A673 (cell line): Measurements from ENCODE around the gene RETREG2. TPM values are rescaled to one million over a fixed set of nuclear protein-coding genes. Genes with fewer than 3 reads are reported as not detected.

Experiments used
- BruUV-seq: library from RNA; stranded (reverse); fragments of 400-500 nt; replicated peaks from 2 replicates; lab custom pipeline; 2021; lab: Mats Ljungman, UMichigan
- CTCF ChIA-PET: fragments of 300-600 bp; sonication (Branson Sonifier 250); formaldehyde crosslinking; loops from one replicate; lab custom pipeline; 2022; ENCODE audit warnings: antibody characterized with exemption; lab: Charles Lee
- POLR2A ChIA-PET: fragments of 300-600 bp; sonication (Branson Sonifier 250); formaldehyde crosslinking; loops from one replicate; lab custom pipeline; 2022; ENCODE audit warnings: antibody characterized with exemption; ENCODE audit not compliant: low non-redundant PET; lab: Charles Lee
- DNase-seq: peaks from one replicate; pipeline ENCODE4 v3.0.0-alpha.2; 2015; ENCODE audit warnings: low spot score
- H3K27ac ChIP-seq: fragments of 200-600 bp; sonication (generic); 2 replicates; pipeline ENCODE4 v1.5.1; 2016; ENCODE audit warnings: mixed run types, low read depth, mild to moderate bottlenecking, mixed read lengths, antibody characterized with exemption, low read length; ENCODE audit not compliant: poor library complexity, severe bottlenecking
- H3K27me3 ChIP-seq: fragments of 200-600 bp; sonication (generic); replicated peaks from 2 replicates; pipeline ENCODE4 v1.6.1; 2017; ENCODE audit warnings: mixed run types, low read depth, mild to moderate bottlenecking, mixed read lengths, antibody characterized with exemption, low read length; ENCODE audit not compliant: insufficient read depth, poor library complexity
- H3K36me3 ChIP-seq: fragments of 200-600 bp; sonication (generic); 2 replicates; pipeline ENCODE4 v1.6.1; 2016; ENCODE audit warnings: mixed run types, mild to moderate bottlenecking, mixed read lengths, antibody characterized with exemption, low read length; ENCODE audit not compliant: insufficient read depth, poor library complexity, severe bottlenecking
- H3K4me1 ChIP-seq: fragments of 200-600 bp; sonication (generic); 2 replicates; pipeline ENCODE4 v1.6.1; 2017; ENCODE audit warnings: mixed run types, mild to moderate bottlenecking, mixed read lengths, antibody characterized with exemption, low read length; ENCODE audit not compliant: insufficient read depth, poor library complexity, severe bottlenecking
- H3K4me3 ChIP-seq: fragments of 200-600 bp; sonication (generic); 2 replicates; pipeline ENCODE4 v1.5.1; 2016; ENCODE audit warnings: low read depth, mixed run types, mild to moderate bottlenecking, mixed read lengths, low read length; ENCODE audit not compliant: poor library complexity, severe bottlenecking
- H3K9me3 ChIP-seq: fragments of 200-600 bp; sonication (generic); 2 replicates; pipeline ENCODE4 v1.6.1; 2016; ENCODE audit warnings: mixed run types, low read depth, mild to moderate bottlenecking, mixed read lengths, antibody characterized with exemption, low read length; ENCODE audit not compliant: poor library complexity, severe bottlenecking
- EZH2 ChIP-seq: fragments of 200-600 bp; sonication (generic); IDR thresholded peaks from 2 replicates; pipeline ENCODE4 v1.6.1; 2017; ENCODE audit warnings: borderline replicate concordance, low read depth, mild to moderate bottlenecking, mixed read lengths, antibody characterized with exemption, low read length; ENCODE audit not compliant: poor library complexity, severe bottlenecking
- intact Hi-C: fragments of 100-400 bp; cut with micrococcal nuclease; formaldehyde crosslinking; loops from one replicate; pipeline ENCODE4 v1.10.0; 2022; ENCODE audit not compliant: unreplicated experiment
- total RNA-seq: library from RNA; stranded (reverse); gene quantifications from 2 replicates; pipeline ENCODE4 v1.2.3, GENCODE V29; 2021
- TF ChIP-seq, protein P1 (sequence below): fragments of 300-800, 200-600 bp; sonication (generic); conservative IDR thresholded peaks from 2 replicates; pipeline ENCODE4 v1.5.1; 2017; ENCODE audit warnings: low read depth, mild to moderate bottlenecking, antibody characterized with exemption, low read length, moderate library complexity, mixed read lengths

Gene RETREG2
- total RNA-seq, 1 experiment from 2014 or later, result 59.0 TPM

DNA sequence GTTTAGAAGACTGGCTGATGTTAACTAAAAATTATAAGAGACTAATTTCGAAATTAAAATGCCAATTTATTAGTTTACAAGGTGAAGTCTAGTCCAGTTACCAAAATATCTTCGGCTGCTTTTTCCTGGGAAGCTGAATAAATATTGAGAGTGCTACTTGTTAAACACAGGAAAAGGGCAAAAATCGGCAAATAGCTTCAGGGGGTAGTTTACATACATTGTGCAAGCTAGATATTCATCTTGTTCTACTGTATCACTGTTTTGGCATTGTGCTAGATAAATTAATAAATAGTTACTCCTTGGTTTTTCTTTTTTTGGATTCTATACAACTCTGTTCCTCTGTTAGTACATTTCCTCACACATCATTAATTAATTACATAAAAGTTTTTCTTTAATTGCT lies 46.7 kb upstream of the RETREG2 start:
- POLR2A ChIA-PET, result no interaction called here
- no TSS peak for BruUV-seq

DNA sequence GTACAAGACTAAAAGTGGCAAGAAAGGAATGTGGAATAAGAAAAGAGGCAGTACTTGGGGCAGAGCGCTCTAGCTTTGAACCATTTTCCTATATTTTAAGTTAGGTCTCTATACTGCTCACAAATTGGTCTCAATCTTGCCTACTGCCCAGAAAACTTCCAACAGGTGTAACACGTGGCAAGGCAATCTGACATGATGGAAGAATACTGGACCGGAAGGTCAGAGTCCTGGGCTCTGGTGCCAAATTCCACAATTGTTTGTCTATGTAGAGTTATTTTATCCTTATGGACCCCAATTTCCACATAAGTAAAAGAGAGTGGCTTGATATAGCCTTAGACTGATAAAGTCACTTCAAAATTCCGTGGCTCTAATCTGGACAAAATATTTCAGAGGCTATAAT lies 46.3 kb upstream of the RETREG2 start:
- intact Hi-C loops, result no loop called here

More for the DNA sequence above, 46.7 kb upstream of the RETREG2 start:
- no peaks in the 10 kb centered on the region for H3K9me3 ChIP-seq
- no peak for DNase-seq
- intact Hi-C loops, result no loop called here
- no peaks in the 10 kb centered on the region for H3K4me1 ChIP-seq
- TF ChIP-seq EZH2, result no peak
- TF ChIP-seq, protein P1, sequence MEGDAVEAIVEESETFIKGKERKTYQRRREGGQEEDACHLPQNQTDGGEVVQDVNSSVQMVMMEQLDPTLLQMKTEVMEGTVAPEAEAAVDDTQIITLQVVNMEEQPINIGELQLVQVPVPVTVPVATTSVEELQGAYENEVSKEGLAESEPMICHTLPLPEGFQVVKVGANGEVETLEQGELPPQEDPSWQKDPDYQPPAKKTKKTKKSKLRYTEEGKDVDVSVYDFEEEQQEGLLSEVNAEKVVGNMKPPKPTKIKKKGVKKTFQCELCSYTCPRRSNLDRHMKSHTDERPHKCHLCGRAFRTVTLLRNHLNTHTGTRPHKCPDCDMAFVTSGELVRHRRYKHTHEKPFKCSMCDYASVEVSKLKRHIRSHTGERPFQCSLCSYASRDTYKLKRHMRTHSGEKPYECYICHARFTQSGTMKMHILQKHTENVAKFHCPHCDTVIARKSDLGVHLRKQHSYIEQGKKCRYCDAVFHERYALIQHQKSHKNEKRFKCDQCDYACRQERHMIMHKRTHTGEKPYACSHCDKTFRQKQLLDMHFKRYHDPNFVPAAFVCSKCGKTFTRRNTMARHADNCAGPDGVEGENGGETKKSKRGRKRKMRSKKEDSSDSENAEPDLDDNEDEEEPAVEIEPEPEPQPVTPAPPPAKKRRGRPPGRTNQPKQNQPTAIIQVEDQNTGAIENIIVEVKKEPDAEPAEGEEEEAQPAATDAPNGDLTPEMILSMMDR, result no peak
- H3K4me3 ChIP-seq, result no peak overlapping the region
- H3K27ac ChIP-seq, result no peak overlapping the region
- no peaks in the 10 kb centered on the region for H3K27me3 ChIP-seq
- H3K36me3 ChIP-seq, result no peaks in the 10 kb centered on the region
- CTCF ChIA-PET, result interaction anchor here (1.4 kb wide), 1 partner anchor 12 kb away, joined by 3 read pairs; no protein-coding TSS in a partner anchor

DNA sequence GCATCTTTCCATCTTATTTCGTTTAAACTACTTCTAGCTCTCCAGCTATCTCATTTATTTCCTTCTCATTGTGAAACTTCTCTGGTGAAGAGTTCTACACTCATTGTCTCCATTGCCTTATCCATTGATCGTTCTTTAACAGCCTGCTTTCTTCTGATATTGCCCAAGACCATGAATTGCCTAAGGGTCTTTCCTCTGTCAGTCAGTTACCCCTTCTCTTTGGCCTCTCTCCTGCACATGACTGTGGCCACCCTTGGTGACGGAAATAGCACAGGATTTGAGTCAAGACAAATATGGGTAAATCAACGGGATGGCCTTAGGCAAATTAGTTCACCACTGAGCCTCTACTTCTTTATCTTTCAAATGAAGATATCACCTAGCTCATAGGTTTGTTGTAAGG lies 44.1 kb upstream of the RETREG2 start:
- BruUV-seq, result no TSS peak
- H3K27ac ChIP-seq, result no peak overlapping the region
- H3K4me1 ChIP-seq, result no peaks in the 10 kb centered on the region
- H3K27me3 ChIP-seq, result no peaks in the 10 kb centered on the region
- no peak overlapping the region for H3K4me3 ChIP-seq
- intact Hi-C loops, result no loop called here
- no peak for DNase-seq
- H3K9me3 ChIP-seq, result no peaks in the 10 kb centered on the region
- ChIA-PET CTCF (no interaction called here), POLR2A (no interaction called here)
- H3K36me3 ChIP-seq, result no peaks in the 10 kb centered on the region
- no peak for TF ChIP-seq EZH2
- TF ChIP-seq, protein P1, result no peak

More for the DNA sequence above, 46.3 kb upstream of the RETREG2 start:
- DNase-seq, result no peak
- BruUV-seq, result no TSS peak
- Histone ChIP-seq H3K4me3 (no peak overlapping the region), H3K36me3 (no peaks in the 10 kb centered on the region), H3K4me1 (no peaks in the 10 kb centered on the region), H3K27me3 (no peaks in the 10 kb centered on the region), H3K27ac (no peak overlapping the region), H3K9me3 (no peaks in the 10 kb centered on the region)
- CTCF ChIA-PET, result interaction anchor here (1.4 kb wide), 1 partner anchor 12 kb away, joined by 3 read pairs; no protein-coding TSS in a partner anchor
- POLR2A ChIA-PET, result no interaction called here
- TF ChIP-seq EZH2, result no peak
- TF ChIP-seq, protein P1, result no peak
